ENCODE measurements around the gene STARD4.
A peak's percentile ranks its signal among the peaks of the same experiment; 100 is the strongest.

Gene STARD4

GRCh38 chr5:111505096-111505495 is 7.2 kb downstream of the STARD4 start:
- Mint-ChIP-seq H3K4me1 (peaks cover 26% of the 10 kb centered on the region), H3K4me3 (no peak overlapping the region), H3K27me3 (no peaks in the 10 kb centered on the region), H3K9me3 (no peaks in the 10 kb centered on the region), H3K27ac (no peak overlapping the region)
- DNase-seq (no peak), ATAC-seq (no peak)

GRCh38 chr5:111502956-111503355 is 9.4 kb downstream of the STARD4 start:
- H3K27me3 Mint-ChIP-seq, result no peaks in the 10 kb centered on the region
- DNase-seq (no peak), ATAC-seq (no peak)
- H3K4me1 Mint-ChIP-seq, result peaks cover 26% of the 10 kb centered on the region
- no peak overlapping the region for H3K4me3 Mint-ChIP-seq
- no peak overlapping the region for H3K27ac Mint-ChIP-seq
- no peaks in the 10 kb centered on the region for H3K9me3 Mint-ChIP-seq

GRCh38 chr5:111498346-111498745 is 14.0 kb downstream of the STARD4 start:
- H3K4me3 Mint-ChIP-seq, result peak overlapping the region; percentile 13 to 37
- H3K27ac Mint-ChIP-seq, result peak overlapping the region; percentile 31 to 66

DNA sequence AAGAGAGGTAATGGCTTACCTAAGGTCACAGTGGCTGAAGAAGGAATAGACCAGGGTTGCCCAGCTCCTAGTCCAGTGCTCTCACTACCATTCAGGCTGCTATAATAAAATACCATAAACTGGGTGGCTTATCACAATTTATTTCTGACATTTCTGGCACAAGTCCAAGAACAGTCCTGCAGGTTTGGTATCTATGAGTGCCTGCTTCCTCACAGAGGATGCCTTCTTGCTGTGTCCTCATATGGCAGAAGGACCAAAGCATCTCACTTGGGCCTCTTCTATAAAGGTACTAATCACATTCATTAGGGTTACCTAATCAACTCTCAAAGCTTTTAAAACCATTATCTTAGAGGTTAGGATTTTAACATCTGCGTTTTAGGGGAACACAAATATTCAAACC is 17.2 kb downstream of the STARD4 start:
- ATAC-seq (no peak), DNase-seq (no peak)
- Mint-ChIP-seq H3K4me3 (no peak overlapping the region), H3K27ac (no peak overlapping the region), H3K4me1 (peaks cover 19% of the 10 kb centered on the region), H3K27me3 (no peaks in the 10 kb centered on the region), H3K9me3 (no peaks in the 10 kb centered on the region)

More at GRCh38 chr5:111498346-111498745, 14.0 kb downstream of the STARD4 start:
- no peak for DNase-seq
- peaks cover 19% of the 10 kb centered on the region for H3K4me1 Mint-ChIP-seq
- no peak for ATAC-seq
- H3K9me3 Mint-ChIP-seq, result no peaks in the 10 kb centered on the region
- no peaks in the 10 kb centered on the region for H3K27me3 Mint-ChIP-seq

DNA sequence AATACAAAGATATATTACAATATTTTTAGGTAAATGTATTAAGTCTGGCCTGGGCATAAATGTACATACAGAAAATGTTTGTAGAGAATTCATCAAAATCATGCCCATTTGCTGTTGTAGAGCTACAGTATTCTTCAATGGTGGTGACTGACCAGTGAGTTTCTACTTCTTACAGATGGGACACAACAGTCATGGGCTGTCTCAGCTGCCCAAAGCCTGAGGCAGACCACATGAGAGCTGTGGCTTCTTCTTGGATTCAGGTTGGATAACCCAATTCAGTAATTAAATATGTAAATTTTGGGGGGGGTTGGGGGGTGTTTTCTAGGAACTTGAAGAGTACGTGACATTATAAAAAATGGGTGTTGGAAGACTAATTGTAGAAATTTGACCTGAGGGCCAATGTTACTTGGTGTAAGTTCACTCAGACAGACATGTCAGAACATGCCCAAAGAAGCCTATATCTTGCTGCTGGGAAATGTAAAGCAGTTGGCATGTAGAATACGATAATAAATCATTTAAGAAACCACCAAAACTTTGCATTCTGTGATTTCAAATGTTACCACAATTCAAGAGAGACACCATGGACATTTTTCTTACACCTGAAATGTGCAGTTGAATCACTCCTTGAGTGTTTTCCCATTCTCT is 17.9 kb downstream of the STARD4 start:
- no peak for DNase-seq
- H3K4me1 Mint-ChIP-seq, result peaks cover 17% of the 10 kb centered on the region
- H3K27me3 Mint-ChIP-seq, result no peaks in the 10 kb centered on the region
- H3K27ac Mint-ChIP-seq, result peak overlapping the region; percentile 86 to 87
- no peak for ATAC-seq
- no peak overlapping the region for H3K4me3 Mint-ChIP-seq
- H3K9me3 Mint-ChIP-seq, result no peaks in the 10 kb centered on the region

- H3K4me1 Mint-ChIP-seq, result peaks cover 3% of the 10 kb centered on the region
- no peaks in the 10 kb centered on the region for H3K27me3 Mint-ChIP-seq
- no peak overlapping the region for H3K27ac Mint-ChIP-seq
- H3K9me3 Mint-ChIP-seq, result no peaks in the 10 kb centered on the region
- ATAC-seq, result no peak
- H3K4me3 Mint-ChIP-seq, result no peak overlapping the region
- DNase-seq, result no peak
Observed at GRCh38 chr5:111493031-111493430, 19.3 kb downstream of the STARD4 start.

GRCh38 chr5:111488353-111488752 is 24.0 kb downstream of the STARD4 start:
- Mint-ChIP-seq H3K27ac (no peak overlapping the region), H3K4me3 (no peak overlapping the region), H3K9me3 (no peaks in the 10 kb centered on the region), H3K4me1 (peaks cover 7% of the 10 kb centered on the region), H3K27me3 (no peaks in the 10 kb centered on the region)
- DNase-seq (no peak), ATAC-seq (no peak)

DNA sequence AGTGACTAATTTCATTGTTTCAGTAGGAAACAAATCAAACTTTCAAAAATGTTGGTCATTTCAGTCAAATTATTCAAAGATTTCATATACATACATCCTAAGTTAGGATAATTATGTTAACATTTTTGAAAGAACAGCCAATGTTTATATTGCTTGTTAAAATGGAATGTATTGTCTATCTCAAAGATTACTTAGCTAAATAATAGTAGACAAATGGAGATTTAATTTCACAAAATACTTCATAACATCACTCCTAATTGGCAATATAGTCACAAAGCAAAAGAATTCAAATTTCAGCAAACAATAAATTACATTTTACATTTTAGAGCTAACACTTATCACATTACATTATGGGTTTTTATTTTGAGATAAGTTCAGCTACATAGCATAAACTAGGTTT is 25.4 kb downstream of the STARD4 start:
- no peaks in the 10 kb centered on the region for H3K27me3 Mint-ChIP-seq
- H3K4me3 Mint-ChIP-seq, result no peak overlapping the region
- H3K4me1 Mint-ChIP-seq, result peaks cover 7% of the 10 kb centered on the region
- no peak for ATAC-seq
- H3K9me3 Mint-ChIP-seq, result no peaks in the 10 kb centered on the region
- DNase-seq, result no peak
- H3K27ac Mint-ChIP-seq, result no peak overlapping the region

DNA sequence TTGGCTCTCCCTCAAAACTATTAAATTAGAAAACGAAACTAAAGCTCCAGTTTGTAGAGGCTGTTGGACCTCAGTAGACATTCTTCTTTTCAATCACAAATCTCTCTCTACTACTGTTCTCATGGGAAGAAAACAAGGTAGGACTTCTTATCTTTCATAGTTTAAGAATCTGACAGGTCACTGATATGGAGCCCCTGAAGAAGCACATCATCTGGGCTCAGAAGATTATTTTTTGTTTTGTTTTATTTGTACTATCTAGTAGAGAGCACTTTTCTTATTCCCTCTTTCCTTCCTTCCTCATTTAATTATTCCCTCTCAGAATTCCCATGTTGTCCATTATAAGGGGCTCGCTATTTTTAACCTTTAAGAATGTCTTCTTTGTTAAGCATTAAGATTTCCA is 26.3 kb downstream of the STARD4 start:
- no peaks in the 10 kb centered on the region for H3K9me3 Mint-ChIP-seq
- ATAC-seq (no peak), DNase-seq (no peak)
- no peak overlapping the region for H3K4me3 Mint-ChIP-seq
- peaks cover 7% of the 10 kb centered on the region for H3K4me1 Mint-ChIP-seq
- peak overlapping the region in 1 of 2 donors; percentile 58 for H3K27ac Mint-ChIP-seq
- no peaks in the 10 kb centered on the region for H3K27me3 Mint-ChIP-seq

DNA sequence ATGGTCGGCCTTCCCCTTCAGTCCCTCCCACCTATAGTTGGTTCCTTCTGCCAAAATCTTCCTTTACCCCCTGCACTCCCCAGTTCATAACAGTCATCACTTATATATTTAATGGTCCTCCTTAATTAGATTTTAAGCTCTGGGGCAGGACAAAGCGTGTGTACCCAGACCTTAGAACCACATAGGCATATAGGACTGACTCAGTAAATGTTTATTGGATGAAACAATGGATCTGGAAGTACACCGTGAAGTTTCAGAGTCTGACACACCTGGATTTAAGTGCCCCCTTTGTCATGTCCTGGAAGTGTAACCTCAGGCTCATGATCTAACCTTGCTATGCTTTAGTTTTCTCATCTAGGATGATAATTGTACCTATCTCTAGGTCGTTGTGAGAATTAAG is 32.0 kb downstream of the STARD4 start:
- no peaks in the 10 kb centered on the region for H3K27me3 Mint-ChIP-seq
- no peak overlapping the region for H3K27ac Mint-ChIP-seq
- ATAC-seq (no peak), DNase-seq (no peak)
- H3K4me3 Mint-ChIP-seq, result no peak overlapping the region
- no peaks in the 10 kb centered on the region for H3K4me1 Mint-ChIP-seq
- H3K9me3 Mint-ChIP-seq, result no peaks in the 10 kb centered on the region

DNA sequence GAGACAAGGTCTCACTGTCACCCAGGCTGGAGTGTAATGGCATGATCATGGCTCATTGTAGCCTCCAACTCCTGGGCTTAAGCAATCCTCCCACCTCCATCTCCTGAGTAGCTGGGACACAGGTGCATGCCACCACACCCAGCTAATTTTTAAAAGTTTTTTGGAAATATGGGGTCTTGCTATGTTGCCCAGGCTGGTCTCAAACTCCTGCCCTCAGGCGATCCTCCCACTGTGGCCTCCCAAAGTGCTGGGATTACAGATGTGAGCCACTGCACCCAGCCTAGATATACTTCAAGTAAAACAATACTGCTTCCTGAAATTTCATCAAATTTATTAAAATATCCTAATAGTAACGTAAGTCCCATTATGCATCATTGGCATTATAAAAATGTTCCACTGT is 33.4 kb downstream of the STARD4 start:
- Mint-ChIP-seq H3K4me1 (no peaks in the 10 kb centered on the region), H3K9me3 (no peaks in the 10 kb centered on the region), H3K27ac (peak overlapping the region in 1 of 2 donors; percentile 49), H3K4me3 (no peak overlapping the region), H3K27me3 (no peaks in the 10 kb centered on the region)
- ATAC-seq (no peak), DNase-seq (no peak)

DNA sequence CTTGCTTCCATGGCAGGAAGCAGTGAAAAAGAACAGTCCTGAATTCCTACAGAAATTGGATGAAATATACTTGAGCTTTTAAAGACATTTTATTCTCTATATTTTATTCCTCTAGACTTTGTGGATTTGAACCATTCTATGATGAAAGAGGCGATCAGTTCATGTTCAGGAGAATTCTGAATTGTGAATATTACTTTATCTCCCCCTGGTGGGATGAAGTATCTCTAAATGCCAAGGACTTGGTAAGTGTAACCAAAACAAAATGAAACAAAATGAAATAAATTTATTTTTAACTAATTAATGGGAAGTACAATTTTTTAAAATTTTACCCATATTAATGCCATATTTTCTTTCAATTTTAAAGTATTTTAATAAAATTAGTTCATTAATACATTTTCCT is 34.1 kb downstream of the STARD4 start:
- ATAC-seq (no peak), DNase-seq (no peak)
- no peaks in the 10 kb centered on the region for H3K4me1 Mint-ChIP-seq
- no peak overlapping the region for H3K4me3 Mint-ChIP-seq
- no peak overlapping the region for H3K27ac Mint-ChIP-seq
- H3K27me3 Mint-ChIP-seq, result no peaks in the 10 kb centered on the region
- no peaks in the 10 kb centered on the region for H3K9me3 Mint-ChIP-seq

- ATAC-seq, result no peak
- Mint-ChIP-seq H3K27me3 (no peaks in the 10 kb centered on the region), H3K27ac (peak overlapping the region in 1 of 2 donors; percentile 81), H3K4me3 (no peak overlapping the region), H3K4me1 (no peaks in the 10 kb centered on the region), H3K9me3 (no peaks in the 10 kb centered on the region)
- DNase-seq, result no peak
Observed at GRCh38 chr5:111472579-111472978, 39.8 kb downstream of the STARD4 start.

GRCh38 chr5:111472096-111472495 is 40.2 kb downstream of the STARD4 start:
- Mint-ChIP-seq H3K4me1 (no peaks in the 10 kb centered on the region), H3K27me3 (no peaks in the 10 kb centered on the region), H3K27ac (no peak overlapping the region), H3K9me3 (peaks cover 0 to under 1% of the 10 kb centered on the region in 2 donors), H3K4me3 (no peak overlapping the region)
- DNase-seq (no peak), ATAC-seq (no peak)

DNA sequence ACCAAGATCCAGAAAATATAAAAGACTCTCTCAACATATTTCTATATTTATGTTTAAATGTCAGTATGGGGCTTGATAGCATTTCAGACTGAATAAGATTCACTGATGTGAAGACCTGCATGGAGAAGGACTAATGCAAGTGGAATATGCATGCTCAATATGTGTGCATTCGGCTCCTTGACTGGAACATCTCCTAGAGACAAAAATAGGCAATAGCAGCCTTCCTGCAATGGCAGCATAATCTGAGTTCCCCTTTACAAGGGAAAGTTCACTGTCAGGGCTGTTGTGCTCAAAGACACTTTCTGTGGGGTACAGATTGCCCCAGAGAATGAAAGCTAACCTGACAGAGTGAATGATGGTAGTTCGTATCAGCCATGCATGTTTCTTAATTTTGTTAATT is 42.4 kb downstream of the STARD4 start:
- ATAC-seq (no peak), DNase-seq (no peak)
- Mint-ChIP-seq H3K27ac (no peak overlapping the region), H3K4me3 (no peak overlapping the region), H3K9me3 (peaks cover 10 to 14% of the 10 kb centered on the region in 2 donors), H3K4me1 (no peaks in the 10 kb centered on the region), H3K27me3 (no peaks in the 10 kb centered on the region)

GRCh38 chr5:111469293-111469896 is 42.9 kb downstream of the STARD4 start:
- no peak for ATAC-seq
- H3K4me3 Mint-ChIP-seq, result no peak overlapping the region
- no peak for DNase-seq
- no peaks in the 10 kb centered on the region for H3K27me3 Mint-ChIP-seq
- H3K9me3 Mint-ChIP-seq, result peaks cover 11 to 16% of the 10 kb centered on the region in 2 donors
- H3K27ac Mint-ChIP-seq, result no peak overlapping the region
- no peaks in the 10 kb centered on the region for H3K4me1 Mint-ChIP-seq

- Mint-ChIP-seq H3K4me3 (no peak overlapping the region), H3K27ac (peak overlapping the region in 1 of 2 donors; percentile 48), H3K9me3 (peaks cover 18 to 23% of the 10 kb centered on the region in 2 donors), H3K27me3 (no peaks in the 10 kb centered on the region), H3K4me1 (peaks cover 20% of the 10 kb centered on the region)
- no peak for ATAC-seq
- no peak for DNase-seq
Observed at GRCh38 chr5:111463311-111463710, 49.0 kb downstream of the STARD4 start.
